ENCODE results near the gene IQCH.
"Not testable (repeated sequence)": the region's sequence is repeated elsewhere in the genome, so short reads cannot be mapped to it uniquely, and the experiment has no call there.

- not testable (repeated sequence) for TF ChIP-seq POLR2A, POLR2AphosphoS5 (IDR thresholded peaks at IDR 0.05; ENCODE audit: low read depth, low read length)
Observed at GRCh38 chr15:67286400-67286799, 31.8 kb downstream of the IQCH start.
